HL-60 (cell line): ENCODE measurements around the gene AK5.
"Not testable (repeated sequence)": the region's sequence is repeated elsewhere in the genome, so short reads cannot be mapped to it uniquely, and the experiment has no call there.

Experiments
- DNase-seq, 2 experiments: peaks; one replicate each; pipeline ENCODE4 v3.0.0-alpha.2; 2010 to 2020; ENCODE audit warnings: low read depth in 1 of 2, low spot score in 1 of 2
- H3K27ac ChIP-seq: fragments of 250-450 bp; sonication (Bioruptor Pico); replicated peaks from 2 replicates; pipeline ENCODE4 v1.5.1; 2020; ENCODE audit warnings: mild to moderate bottlenecking, moderate library complexity
- H3K27me3 ChIP-seq: fragments of 250-450 bp; sonication (Bioruptor Pico); 2 replicates; pipeline ENCODE4 v1.5.1; 2021; ENCODE audit warnings: mild to moderate bottlenecking, moderate library complexity; ENCODE audit not compliant: insufficient read depth, poor library complexity, severe bottlenecking
- H3K4me3 ChIP-seq: replicated peaks from 2 replicates; pipeline ENCODE4 v1.5.1; 2011; ENCODE audit warnings: mild to moderate bottlenecking, control low read depth, low read length; ENCODE audit not compliant: insufficient read depth
- CTCF ChIP-seq: IDR thresholded peaks from one replicate; pipeline ENCODE4 v1.5.1; 2011; ENCODE audit warnings: low read length, control low read depth, inconsistent platforms; ENCODE audit not compliant: insufficient read depth
- GABPA ChIP-seq: IDR thresholded peaks from 2 replicates; pipeline ENCODE4 v1.6.1; 2012; ENCODE audit warnings: low read depth
- POLR2AphosphoS5 ChIP-seq: IDR thresholded peaks from 2 replicates; pipeline ENCODE4 v1.6.1; 2012; ENCODE audit warnings: low read depth
- REST ChIP-seq: IDR thresholded peaks from 2 replicates; pipeline ENCODE4 v1.6.1; 2012; ENCODE audit warnings: low read depth; ENCODE audit not compliant: insufficient replicate concordance
- SPI1 ChIP-seq: IDR thresholded peaks from 2 replicates; pipeline ENCODE4 v1.6.1; 2012; ENCODE audit warnings: low read depth, mild to moderate bottlenecking, borderline replicate concordance

The AK5 gene

GRCh38 chr1:77514921-77515776 lies 233.3 kb downstream of the AK5 start:
- Histone ChIP-seq H3K4me3 (no peak overlapping the region), H3K27ac (no peak overlapping the region), H3K27me3 (no peaks in the 10 kb centered on the region)
- peak in 1 of 2 experiments; percentile 65 for DNase-seq
- TF ChIP-seq POLR2AphosphoS5 (no peak), GABPA (no peak), SPI1 (no peak), CTCF (no peak), REST (no peak)

GRCh38 chr1:77516106-77516505 lies 234.3 kb downstream of the AK5 start:
- TF ChIP-seq CTCF (no peak), REST (no peak), POLR2AphosphoS5 (no peak), SPI1 (no peak), GABPA (no peak)
- DNase-seq: no peak

GRCh38 chr1:77524038-77524437 lies 242.2 kb downstream of the AK5 start:
- Histone ChIP-seq H3K27me3 (no peaks in the 10 kb centered on the region), H3K4me3 (no peak overlapping the region), H3K27ac (no peak overlapping the region)
- DNase-seq: no peak
- TF ChIP-seq GABPA (no peak), POLR2AphosphoS5 (no peak), REST (no peak), CTCF (no peak), SPI1 (no peak)

More at GRCh38 chr1:77516106-77516505, 234.3 kb downstream of the AK5 start:
- no peak overlapping the region for H3K4me3 ChIP-seq
- no peaks in the 10 kb centered on the region for H3K27me3 ChIP-seq
- no peak overlapping the region for H3K27ac ChIP-seq

- not testable (repeated sequence) for DNase-seq, H3K27ac ChIP-seq, H3K27me3 ChIP-seq, H3K4me3 ChIP-seq
Measured at GRCh38 chr1:77531149-77531548, 249.3 kb downstream of the AK5 start.

- H3K27ac ChIP-seq, H3K4me3 ChIP-seq, H3K27me3 ChIP-seq, DNase-seq: not testable (repeated sequence)
Measured at GRCh38 chr1:77531596-77532280, 249.9 kb downstream of the AK5 start.
